Tracheal epithelial cell (primary cell): ENCODE results near the gene OR11G2. TPM values are rescaled to one million over a fixed set of nuclear protein-coding genes. Genes with fewer than 3 reads are reported as not detected.

Experiments used
- total RNA-seq: library from RNA; depleted of rRNA; stranded (reverse); fragments of >200 nt; gene quantifications from 2 replicates; pipeline ENCODE4 v1.2.1, GENCODE V29; 2014

OR11G2 gene
- not detected in 2 replicates for total RNA-seq

GRCh38 chr14:20190596-20190995 is at the start of gene OR11G2:
OR11G2 (plus strand) TSS chr14:20190896; CDS start chr14:20197438, 6,542 bp downstream.

GRCh38 chr14:20223410-20223809 is 32.7 kb downstream of the OR11G2 start, which contains the start of gene OR11H6:
OR11H6 (plus strand) TSS chr14:20223710; CDS start chr14:20223710, 0 bp downstream.

GRCh38 chr14:20228681-20229080 is 38.0 kb downstream of the OR11G2 start, which contains the start of gene OR11H7:
OR11H7 (plus strand) TSS chr14:20228981.

Other genes with a start within 250 kb of the OR11G2 start
- not detected in 2 replicates for gene OR4K15, start 215.3 kb upstream of the OR11G2 start, total RNA-seq
- gene OR4Q2, start 188.7 kb upstream of the OR11G2 start, total RNA-seq: not detected in 2 replicates
- not detected in 2 replicates for gene OR4K14, start 171.6 kb upstream of the OR11G2 start, total RNA-seq
- gene OR4K13, start 154.9 kb upstream of the OR11G2 start, total RNA-seq: not detected in 2 replicates
- gene OR4L1, start 130.9 kb upstream of the OR11G2 start, total RNA-seq: not detected in 2 replicates
- not detected in 2 replicates for gene OR4K17, start 80.2 kb upstream of the OR11G2 start, total RNA-seq
- gene OR4N5, start 52.1 kb upstream of the OR11G2 start, total RNA-seq: not detected in 2 replicates
- gene OR11H6, start 32.8 kb downstream of the OR11G2 start, total RNA-seq: not detected in 2 replicates
- gene OR11H7, start 38.1 kb downstream of the OR11G2 start, total RNA-seq: not detected in 2 replicates
- under 0.01 TPM in 1 of 2 replicates, not detected in the other for gene OR11H4, start 48.4 kb downstream of the OR11G2 start, total RNA-seq
- 11.1 and 11.5 TPM in 2 replicates for gene TTC5, start 115.1 kb downstream of the OR11G2 start, total RNA-seq
- gene CCNB1IP1, start 142.4 kb downstream of the OR11G2 start, total RNA-seq: 110 and 144 TPM in 2 replicates
- gene PARP2, start 152.7 kb downstream of the OR11G2 start, total RNA-seq: 2.6 and 4.1 TPM in 2 replicates
- gene TEP1, start 222.6 kb downstream of the OR11G2 start, total RNA-seq: 15.6 and 17.6 TPM in 2 replicates
- not detected in 2 replicates for gene KLHL33, start 245.3 kb downstream of the OR11G2 start, total RNA-seq